Amniotic stem cell (primary cell): ENCODE results near the gene TMSB4X.
"Not testable (repeated sequence)": the region's sequence is repeated elsewhere in the genome, so short reads cannot be mapped to it uniquely, and the experiment has no call there.

Experiments used
- DNase-seq: peaks from one replicate; lab custom pipeline; 2025; lab: John Stamatoyannopoulos, UW

TMSB4X gene

DNA sequence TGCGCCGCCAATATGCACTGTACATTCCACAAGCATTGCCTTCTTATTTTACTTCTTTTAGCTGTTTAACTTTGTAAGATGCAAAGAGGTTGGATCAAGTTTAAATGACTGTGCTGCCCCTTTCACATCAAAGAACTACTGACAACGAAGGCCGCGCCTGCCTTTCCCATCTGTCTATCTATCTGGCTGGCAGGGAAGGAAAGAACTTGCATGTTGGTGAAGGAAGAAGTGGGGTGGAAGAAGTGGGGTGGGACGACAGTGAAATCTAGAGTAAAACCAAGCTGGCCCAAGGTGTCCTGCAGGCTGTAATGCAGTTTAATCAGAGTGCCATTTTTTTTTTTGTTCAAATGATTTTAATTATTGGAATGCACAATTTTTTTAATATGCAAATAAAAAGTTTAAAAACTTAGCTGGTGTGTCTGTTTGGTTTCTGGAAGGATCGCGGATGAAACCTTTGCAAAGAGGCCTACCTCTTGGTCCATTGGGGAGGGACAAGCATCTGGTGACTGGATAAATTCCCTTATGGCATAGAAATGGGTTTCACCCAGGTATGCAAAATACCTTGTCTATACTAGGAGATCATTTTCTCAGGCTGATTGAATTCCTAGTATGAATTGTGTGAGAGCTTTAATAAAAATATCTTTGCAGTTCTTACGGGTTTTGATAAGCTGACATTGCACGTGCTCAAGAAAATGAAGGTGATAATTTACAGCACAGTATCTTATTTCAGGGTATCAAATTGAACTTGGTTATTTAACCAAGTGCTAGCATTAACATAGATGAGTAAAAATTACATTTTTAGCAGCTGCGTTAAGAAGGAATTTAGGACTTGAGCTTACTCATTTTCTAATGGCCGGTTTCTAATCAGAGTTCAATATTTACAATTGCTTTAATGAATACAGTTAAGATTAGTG lies 2.2 kb downstream of the TMSB4X start:
- DNase-seq, result not testable (repeated sequence)

DNA sequence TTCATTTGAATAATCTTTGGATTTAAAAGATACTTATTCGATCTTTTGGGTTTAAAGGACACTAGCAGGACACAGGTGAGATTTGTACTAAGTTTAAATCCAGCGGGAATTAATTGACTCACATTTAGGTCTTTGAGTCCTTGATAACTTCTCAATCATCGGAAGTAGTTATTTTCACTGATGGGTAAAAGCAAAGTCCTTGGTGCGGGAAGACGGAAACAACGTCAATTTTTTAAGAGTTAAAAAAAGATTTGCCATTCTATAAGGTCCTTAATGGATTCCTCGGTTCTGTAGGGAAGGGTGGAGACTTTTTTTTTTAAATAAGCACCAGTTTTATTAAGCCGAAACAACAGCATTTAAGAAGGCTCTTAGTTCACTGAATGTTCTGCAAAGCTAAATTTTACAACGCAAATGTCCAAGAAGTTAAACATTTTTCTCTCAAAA lies 2.9 kb downstream of the TMSB4X start:
- no peak for DNase-seq

DNA sequence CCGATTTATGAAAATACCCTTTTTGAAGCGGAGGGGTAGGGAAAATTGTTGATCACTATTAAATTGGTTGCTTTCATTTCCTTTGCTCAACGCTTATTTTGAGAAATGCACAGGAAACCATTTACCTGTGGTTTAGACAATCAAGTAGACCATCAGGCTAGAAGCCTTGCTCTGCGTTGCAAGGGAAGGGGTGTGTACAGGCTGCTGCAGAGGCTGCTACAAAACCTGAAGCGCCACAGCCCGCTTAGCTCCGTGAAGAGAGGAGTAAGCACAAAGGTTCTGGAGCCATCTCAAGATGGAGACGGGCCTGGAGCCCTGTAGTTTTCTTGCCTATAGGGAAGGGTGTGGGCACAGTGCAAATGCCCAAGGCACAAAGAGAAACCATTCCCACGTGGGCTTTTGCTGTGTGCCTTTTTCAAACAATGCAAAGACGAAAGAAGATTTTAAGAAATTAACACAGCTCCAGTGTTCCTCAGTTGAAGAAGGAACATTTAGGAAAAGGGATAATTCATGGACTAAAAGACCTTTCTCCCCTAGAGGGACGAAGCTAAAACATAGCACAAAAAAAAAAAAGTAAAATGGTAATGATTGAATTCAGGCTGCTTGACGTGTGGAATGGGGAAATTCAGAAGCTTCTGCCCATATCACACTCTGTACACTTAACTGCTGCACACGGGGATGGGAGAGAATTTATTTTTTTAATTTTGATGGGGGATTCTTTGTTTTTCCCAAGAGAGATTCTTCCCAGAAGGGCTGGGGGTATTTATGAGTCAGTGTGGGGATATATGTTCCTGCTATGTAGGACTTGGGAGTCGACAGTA lies 3.5 kb downstream of the TMSB4X start:
- peak; percentile 56 for DNase-seq

DNA sequence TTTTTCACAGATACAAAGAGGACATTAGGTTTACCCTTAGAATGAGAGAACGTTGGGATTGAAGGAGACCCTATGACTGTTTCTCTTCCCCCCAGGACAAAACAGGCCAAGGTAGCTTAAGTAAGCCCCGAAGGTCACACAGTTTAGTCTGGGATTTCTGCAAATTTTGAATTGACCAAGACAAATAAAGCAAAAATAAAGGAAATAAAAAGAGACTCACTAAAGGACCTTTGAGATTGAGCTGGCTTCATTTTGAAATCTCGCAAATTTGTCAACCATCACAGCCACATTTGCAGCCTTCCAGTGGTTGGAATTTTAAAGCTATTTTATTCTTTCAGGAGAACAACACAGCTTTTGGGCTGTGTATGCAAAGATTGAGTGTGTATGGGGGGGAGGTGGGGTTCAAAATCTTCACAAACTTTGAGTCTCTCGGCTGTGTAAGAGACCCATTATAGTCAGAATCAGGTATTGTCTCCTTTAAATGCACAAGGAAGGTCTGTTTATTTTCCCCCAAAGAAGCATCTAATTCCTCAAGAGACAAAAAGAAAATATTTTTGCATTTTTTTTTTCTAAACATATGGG lies 4.2 kb downstream of the TMSB4X start:
- no peak for DNase-seq

DNA sequence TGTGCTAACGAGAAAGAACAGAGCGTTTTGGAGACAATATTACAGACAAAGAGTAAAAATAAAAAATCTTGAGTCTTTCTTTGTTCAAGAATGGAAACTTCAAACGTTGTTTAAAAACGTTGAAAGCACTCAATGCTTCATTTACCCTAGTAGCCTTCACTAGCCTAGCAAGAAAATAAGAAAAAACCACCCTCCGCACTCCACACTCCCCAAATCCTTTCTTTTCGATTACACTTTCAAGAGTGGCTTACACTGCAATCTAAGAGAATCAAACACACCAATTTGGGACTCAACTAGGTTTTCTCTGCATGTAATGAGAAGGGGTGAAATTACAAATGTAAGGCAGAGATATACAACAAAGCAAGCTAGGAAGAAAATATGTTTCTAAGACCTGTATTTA lies 4.7 kb downstream of the TMSB4X start:
- no peak for DNase-seq

DNA sequence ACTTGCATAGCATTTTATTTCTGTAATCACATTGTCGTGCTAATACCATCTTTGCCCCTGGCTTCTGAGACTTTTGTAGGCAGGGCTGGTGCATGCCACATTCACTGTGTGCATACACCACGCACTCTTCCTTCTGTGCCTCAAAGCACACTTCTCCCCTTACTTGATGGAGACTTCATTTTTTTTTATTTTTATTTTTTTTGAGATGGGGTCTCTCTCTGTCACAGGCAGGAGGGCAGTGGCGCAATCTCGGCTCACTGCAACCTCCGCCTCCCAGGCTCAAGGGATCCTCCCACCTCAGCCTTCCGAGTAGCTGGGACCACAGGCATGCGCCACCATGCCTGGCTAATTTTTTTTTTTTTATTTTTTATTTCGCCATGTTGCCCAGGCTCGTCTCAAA lies 5.1 kb downstream of the TMSB4X start:
- DNase-seq, result not testable (repeated sequence)

DNA sequence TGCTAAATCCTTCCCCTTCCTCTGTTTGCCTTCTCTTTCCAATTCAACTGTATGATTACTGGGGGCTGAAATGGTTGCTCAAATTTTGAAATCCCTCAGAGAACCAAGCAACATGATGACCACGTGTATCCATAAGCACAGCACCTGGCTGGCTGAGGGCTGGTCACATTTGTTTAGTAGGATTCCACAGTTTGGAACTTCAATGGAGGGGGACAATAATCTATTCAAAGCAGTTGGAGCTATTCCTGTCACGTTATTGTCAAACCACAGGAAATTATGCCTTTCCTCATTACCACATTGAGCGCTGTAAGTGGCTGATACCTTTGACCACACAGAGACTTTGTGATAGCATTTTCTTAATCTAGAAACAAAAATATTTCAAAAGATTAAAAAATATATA lies 7.0 kb downstream of the TMSB4X start:
- no peak for DNase-seq

DNA sequence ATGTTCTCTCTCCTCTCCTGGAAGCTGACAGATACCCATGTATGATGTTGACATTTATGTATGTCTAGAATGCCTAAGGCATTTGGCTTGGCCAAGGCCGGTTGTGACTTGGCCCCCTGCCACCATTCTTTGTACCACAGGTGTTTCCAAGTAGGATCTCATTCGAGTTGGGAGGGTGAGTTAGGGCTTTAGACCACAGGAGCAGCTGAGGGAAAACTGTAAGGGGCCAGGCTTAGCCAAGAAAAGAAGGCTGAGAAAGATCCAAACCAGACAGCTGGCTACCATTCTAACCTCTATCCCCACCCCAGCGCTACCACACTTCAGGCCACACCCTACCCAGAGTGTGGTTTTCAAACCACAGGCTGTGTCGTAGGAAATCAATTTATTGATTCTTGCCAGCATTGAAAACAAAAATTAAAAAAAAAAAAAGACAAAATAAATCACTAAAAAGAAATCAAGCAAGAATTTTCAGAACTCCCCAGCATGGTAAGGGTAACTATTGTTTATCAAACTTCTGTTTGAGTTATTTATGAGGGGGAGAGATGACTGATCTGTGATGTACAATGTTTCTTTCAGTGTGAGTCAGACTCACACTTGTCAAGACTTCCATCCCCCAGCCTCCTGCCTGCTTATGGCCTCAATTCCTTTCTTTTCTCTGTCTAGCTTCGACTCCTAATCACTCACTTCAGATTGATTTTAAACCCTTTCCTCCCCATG lies 9.9 kb downstream of the TMSB4X start:
- no peak for DNase-seq

DNA sequence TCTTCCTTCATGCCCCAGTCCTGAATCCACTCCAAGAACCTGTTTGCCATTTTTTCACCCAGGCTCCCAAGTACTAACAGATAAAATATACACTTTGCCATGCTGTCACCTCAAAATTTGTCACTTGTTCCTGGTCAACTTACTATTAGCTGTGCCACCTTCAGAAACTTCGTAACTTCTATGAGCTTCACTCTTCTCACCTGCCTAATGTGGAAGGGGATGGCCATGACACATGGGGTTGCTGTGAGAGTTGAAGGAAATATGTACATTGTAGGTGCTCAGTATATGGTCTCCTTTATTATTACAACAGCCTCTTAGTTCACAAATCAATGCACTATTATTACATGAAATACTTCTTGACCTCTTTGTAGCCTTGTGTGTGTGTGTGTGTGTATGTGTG lies 10.4 kb downstream of the TMSB4X start:
- DNase-seq, result no peak

DNA sequence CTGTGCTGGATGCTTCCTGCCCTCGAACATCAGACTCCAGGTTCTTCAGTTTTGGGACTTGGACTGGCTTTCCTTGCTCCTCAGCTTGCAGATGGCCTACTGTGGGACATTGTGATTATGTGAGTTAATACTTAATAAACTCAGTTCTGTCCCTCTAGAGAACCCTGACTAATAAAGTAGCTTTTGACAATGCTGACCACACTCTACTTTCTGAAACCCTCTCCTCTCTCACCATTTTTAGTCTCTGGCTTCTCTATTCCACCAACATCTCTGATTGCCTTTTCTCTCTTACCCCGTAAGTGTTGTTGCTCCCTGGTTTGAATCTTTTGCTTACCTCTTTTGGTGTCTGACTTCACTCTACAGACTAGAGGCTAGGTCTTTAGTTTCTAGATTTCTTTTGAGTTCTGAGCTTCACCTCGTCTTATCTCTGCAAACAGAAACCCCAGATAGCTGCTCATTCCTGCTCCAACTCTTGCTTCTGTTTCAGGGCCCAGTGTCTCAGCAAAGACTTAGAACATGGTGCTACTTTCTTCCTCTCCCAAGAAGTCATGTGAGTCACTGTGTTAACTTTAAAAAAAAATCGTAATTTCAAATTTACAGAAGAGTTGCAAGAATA lies 11.4 kb downstream of the TMSB4X start:
- no peak for DNase-seq

DNA sequence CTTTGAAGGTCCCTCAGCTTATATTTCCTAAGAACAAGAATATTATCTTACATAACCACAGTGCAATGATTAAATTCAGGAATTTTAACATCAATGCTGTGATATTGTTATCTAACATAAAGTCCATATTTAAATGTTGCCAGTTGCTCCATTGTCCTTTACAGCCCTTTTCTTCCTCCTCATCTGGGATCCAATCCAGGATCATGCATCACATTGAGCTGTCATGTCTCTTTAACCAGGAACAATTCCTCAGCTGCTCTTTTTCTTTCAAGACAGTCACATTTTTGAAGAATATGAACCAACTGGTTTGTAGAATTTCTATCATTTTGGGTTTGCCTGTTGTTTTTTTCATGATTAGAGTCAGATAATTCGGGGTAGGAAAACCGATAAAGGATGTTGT lies 12.0 kb downstream of the TMSB4X start:
- DNase-seq, result no peak

DNA sequence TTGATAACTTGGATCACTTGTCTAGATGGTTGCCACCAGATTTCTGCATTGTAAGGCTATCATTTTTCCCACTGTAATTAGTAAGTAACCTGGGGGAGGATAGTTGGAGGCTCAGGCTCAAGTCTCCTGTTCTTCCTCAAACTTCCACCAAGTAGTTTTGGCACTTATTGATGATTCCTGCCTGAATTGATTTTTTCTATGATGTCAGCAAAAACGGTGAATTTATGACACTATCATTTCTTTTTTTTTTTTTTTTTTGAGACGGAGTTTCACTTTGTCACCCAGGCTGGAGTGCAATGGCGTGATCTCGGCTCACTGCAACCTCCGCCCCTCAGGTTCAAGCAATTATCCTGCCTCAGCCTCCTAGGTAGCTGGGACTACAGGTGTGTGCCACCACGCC lies 12.4 kb downstream of the TMSB4X start:
- DNase-seq, result no peak

DNA sequence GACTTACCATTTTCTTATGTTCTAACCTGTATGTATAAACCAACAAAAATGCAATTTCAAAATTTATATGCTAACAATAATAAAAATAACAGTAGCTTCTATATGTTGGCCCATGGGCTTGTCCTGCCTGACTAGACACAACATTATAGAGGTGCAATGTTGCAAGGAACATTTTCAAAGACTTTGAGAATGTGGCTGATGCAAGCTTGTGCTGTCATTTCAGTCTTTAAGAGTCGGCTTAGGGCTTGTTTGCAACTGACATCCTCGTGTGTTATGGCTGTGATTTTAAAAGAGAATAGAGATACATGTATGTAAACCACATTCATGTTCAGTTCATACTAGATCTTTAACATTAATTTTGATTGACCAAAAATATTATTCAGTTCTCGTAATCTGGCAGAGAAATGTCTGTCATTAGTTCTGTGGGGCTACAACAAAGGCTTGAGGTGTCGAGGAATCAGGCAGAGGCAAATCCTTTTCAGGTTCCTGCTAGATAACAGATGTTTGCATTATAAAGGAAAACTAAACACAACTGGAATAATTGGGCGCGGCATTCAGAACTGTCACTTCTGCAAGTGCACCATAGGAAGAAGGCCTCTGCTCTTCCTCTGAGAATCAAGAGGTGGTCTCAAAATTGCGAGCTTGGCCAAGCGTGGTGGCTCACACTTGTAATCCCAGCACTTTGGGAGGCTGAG lies 13.1 kb downstream of the TMSB4X start:
- no peak for DNase-seq

DNA sequence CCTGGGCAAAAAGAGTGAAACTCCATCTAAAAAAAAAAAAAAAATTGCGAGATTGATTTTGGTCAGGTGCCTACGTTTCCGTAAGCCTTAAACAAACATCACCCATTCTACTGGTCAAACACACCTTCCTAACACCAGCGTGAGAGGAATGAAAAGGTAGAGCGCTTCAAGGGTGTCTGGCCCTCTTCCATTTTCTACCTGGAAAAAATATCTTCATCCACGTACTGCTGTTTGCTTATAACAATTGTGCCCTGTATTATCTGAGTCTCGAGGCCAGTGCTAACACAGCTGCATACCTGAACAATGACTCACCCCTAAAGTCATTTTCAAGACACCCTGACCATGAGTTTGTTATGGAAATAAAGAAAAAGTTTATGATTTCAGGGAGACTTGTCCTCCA lies 13.9 kb downstream of the TMSB4X start:
- DNase-seq, result peak; percentile 15

DNA sequence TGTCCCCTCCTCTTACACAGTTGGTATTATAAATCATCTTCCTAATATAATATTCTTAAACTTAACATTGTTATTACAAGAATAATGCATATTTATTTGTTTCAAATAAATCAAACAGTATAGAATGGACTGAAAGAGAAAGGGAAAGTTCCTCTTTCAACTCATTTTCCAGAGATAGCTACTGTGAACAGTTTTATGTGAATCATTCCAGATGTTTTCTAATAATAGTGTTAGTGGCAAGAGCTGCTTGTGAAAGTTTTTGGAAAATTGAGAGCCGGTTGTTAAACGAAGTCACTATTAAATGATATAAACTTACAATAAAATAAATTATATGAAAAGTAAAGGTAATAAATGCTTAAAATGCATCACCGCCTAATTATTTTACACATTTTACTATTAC lies 14.6 kb downstream of the TMSB4X start:
- no peak for DNase-seq

DNA sequence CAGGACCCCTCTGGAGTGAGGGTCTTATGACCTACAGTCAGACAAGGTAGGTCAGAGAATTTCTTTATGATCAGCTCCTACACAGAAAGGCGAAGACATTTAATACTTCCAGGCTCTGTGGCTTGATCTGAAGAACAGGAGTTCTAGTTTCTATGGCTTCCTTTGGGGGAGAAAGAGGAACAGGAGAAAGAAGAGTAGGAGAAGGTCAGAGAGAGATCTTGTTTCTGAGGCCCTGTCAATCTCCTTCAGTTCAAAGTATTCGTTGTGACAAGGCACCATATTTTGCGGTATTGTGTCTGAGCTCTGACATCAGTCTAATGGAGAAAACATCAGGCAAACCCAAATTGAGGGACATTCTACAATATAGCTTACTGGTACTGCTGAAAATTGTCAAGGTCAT lies 16.7 kb downstream of the TMSB4X start:
- no peak for DNase-seq

DNA sequence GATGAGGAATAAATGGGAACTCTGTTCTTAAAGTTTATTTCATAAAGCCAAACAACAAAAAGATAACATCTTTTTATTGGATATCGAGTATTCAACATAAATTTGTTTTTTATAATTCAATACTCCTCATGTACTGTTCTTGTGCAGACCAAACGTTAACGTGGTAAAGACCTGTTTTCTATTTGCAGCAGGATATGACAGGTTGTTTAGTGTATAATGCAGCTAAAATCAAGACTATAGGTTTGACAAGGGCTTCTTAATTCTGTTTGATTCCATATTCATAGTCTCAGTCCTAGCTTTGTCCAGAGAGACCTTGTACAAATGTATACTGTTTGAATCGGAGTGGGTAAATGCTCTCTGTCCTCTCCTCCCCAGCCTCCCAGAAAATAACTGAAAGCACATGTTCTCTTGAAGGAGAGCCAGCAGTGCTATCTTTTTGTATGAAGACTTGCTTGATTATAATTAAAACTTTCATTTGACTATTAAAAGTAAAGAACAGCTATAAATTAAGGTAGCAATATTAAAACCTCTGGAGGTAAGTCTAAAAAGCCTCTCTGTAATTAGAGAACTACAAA lies 17.7 kb downstream of the TMSB4X start:
- no peak for DNase-seq

DNA sequence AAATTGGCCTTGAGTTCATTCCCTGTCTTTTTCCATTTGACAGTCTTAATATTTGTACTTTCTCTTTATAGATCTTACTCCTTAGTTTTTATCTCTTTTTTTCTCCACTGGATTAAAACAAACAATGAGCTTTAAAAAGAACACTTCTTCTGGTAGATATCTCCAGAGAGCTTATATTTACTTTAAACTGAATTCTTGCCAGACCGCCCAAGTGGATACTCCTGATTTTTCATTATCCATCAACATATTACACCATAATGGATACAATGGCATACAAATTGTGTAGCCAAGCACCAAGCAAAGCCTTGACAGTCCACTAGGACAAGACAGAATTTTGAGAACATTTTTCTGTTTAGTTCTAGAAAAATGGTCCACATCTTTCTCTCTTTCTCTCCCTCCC lies 18.9 kb downstream of the TMSB4X start:
- no peak for DNase-seq

DNA sequence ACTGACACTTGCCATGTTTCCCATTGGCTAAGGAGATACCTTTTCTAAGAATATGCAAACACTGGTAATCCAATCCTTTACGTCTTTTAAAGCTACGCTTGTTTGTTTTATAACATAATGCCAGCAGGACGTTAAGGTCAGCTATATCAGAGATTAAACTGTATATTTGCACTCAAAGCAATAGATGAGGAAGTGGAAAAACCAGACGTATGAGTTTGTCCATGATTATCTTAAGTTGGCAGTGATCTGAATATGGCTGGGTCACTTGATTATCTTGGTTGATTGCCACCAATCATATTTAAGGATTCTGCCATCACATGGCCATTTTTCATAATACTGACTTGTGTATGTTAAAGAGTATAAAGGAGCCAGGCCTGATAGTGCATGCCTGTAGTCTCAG lies 19.4 kb downstream of the TMSB4X start:
- DNase-seq, result no peak

DNA sequence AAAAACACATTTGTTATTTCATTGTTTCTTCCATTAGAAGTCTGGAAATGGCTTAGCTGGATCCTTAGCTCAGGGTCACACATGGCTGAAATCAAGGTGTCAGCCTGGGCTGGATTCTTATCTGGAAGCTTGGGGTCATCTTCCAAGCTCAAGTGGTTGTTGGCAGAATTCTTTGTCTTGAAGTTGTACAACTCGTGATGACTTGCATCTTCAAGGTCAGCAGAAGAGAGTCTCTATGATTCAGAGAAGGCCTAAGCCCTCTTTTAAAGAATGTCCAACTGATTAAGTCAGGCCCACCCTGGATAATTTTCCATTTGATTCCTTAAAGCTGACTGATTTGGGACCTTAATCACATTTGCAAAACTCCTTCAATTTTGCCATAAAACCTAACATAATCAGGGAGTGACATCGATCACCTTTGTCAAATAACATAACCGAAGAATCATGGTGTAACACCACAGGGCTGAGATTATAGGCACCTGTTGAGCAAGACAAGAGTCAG lies 22.1 kb downstream of the TMSB4X start:
- DNase-seq, result no peak
